Esophagus (tissue), 2 donors: ENCODE results near the gene GSAP. TPM values are rescaled to one million over a fixed set of nuclear protein-coding genes. Genes with fewer than 3 reads are reported as not detected.

Experiments used
- H3K27ac ChIP-seq, 2 donors: one replicate each; pipeline ENCODE4 v1.5.1; 2013; ENCODE audit warnings: low read depth in 2 of 2, mild to moderate bottlenecking in 2 of 2, inconsistent platforms in 1 of 2, low read length in 1 of 2, moderate library complexity in 1 of 2
- H3K27me3 ChIP-seq, 2 donors: one replicate each; pipeline ENCODE4 v1.6.1; 2013; ENCODE audit warnings: low read length in 2 of 2, control low read depth in 1 of 2, mild to moderate bottlenecking in 1 of 2; ENCODE audit not compliant: insufficient read depth in 2 of 2, control insufficient read depth in 1 of 2
- H3K36me3 ChIP-seq, 2 donors: one replicate each; pipeline ENCODE4 v1.6.1; 2013; ENCODE audit warnings: low read length in 1 of 2; ENCODE audit not compliant: control insufficient read depth in 2 of 2, insufficient read depth in 2 of 2
- H3K4me1 ChIP-seq, 2 donors: one replicate each; pipeline ENCODE4 v1.6.1; 2013; ENCODE audit warnings: low read length in 1 of 2; ENCODE audit not compliant: control insufficient read depth in 2 of 2, insufficient read depth in 2 of 2
- H3K4me3 ChIP-seq, 2 donors: one replicate each; pipeline ENCODE4 v1.5.1; 2013; ENCODE audit warnings: low read length in 2 of 2, mild to moderate bottlenecking in 2 of 2, low read depth in 1 of 2, moderate library complexity in 1 of 2
- H3K9me3 ChIP-seq, 2 donors: one replicate each; pipeline ENCODE4 v1.6.1; 2013; ENCODE audit warnings: mild to moderate bottlenecking in 2 of 2, low read depth in 1 of 2, low read length in 1 of 2, moderate library complexity in 1 of 2; ENCODE audit not compliant: control insufficient read depth in 2 of 2, insufficient read depth in 1 of 2
- whole genome bisulfite sequencing, 2 donors: extraction: QIAGEN DNeasy Blood & Tissue Kit; methylation state at CpG; one replicate each; pipeline ENCODE4 v1.1.7; 2013; 5-methylcytosine and 5-hydroxymethylcytosine counted together
- polyA plus RNA-seq, 2 donors: library from polyadenylated mRNA; stranded (reverse); fragments of 200-250 nt; gene quantifications; one replicate each; pipeline ENCODE4 v1.2.3, GENCODE V29; 2013
- donor health status: healthy with polysubstance abuse.
- donor health status: Bipolar disorder and iron deficiency.

GSAP gene
- polyA plus RNA-seq, 2 donors: 4.4 to 13.8 TPM

- Histone ChIP-seq H3K4me3 (no peak overlapping the region), H3K4me1 (peaks cover 0 to 2% of the 10 kb centered on the region in 2 donors), H3K9me3 (no peaks in the 10 kb centered on the region), H3K27me3 (no peaks in the 10 kb centered on the region), H3K27ac (no peak overlapping the region), H3K36me3 (peaks cover 3 to 4% of the 10 kb centered on the region in 2 donors)
- 40 to 49% methylated on average over 2 of the region's 2 CpGs for WGBS, 2 donors
These were observed 99.8 kb downstream of the GSAP start for GRCh38 chr7:77316219-77316978.

GRCh38 chr7:77315182-77315591 is 101.0 kb downstream of the GSAP start:
- Histone ChIP-seq H3K27me3 (no peaks in the 10 kb centered on the region), H3K4me3 (no peak overlapping the region), H3K9me3 (no peaks in the 10 kb centered on the region), H3K36me3 (peaks cover 3 to 4% of the 10 kb centered on the region in 2 donors), H3K4me1 (peaks cover 0 to 2% of the 10 kb centered on the region in 2 donors), H3K27ac (no peak overlapping the region)
- WGBS, 2 donors: 60 to 62% methylated on average over 3 of the region's 3 CpGs

DNA sequence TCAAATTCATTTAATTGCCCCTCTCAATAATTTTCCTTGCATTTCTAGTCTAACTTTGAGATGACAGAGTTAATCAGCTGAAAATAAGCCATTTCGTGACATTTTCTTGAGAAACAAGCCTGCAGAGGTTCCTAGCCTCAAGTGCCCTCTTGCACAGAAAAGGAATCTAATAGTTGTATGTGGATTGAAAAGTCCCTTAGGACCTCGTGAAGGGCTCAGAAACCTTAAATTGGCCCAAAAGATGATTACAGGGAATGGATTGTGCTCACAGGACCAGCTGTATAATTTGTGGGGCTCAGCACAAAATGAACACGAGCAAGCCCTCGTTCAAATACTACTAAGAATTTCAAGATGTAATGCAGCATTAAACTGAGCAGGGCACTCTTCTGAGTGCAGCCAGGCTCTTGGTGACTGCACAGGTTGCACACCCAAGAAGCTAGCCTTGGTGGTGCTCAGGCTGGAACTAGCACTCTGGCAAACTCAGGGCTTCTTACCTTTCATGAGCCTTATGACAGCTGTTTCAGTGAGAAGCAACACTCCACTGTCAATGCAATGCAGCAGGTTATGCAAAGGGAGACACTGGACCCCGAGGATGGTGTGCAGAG is 102.2 kb downstream of the GSAP start:
- Histone ChIP-seq H3K4me3 (no peak overlapping the region), H3K36me3 (peaks cover 3 to 4% of the 10 kb centered on the region in 2 donors), H3K27ac (no peak overlapping the region), H3K4me1 (peaks cover 4% of the 10 kb centered on the region in 2 donors), H3K27me3 (no peaks in the 10 kb centered on the region), H3K9me3 (no peaks in the 10 kb centered on the region)
- WGBS, 2 donors: 79 to 81% methylated on average over 5 of the region's 5 CpGs

- H3K27ac ChIP-seq: no peak overlapping the region
- no peaks in the 10 kb centered on the region for H3K27me3 ChIP-seq
- H3K4me1 ChIP-seq: peaks cover 5 to 6% of the 10 kb centered on the region in 2 donors
- no peak overlapping the region for H3K4me3 ChIP-seq
- no peaks in the 10 kb centered on the region for H3K9me3 ChIP-seq
- 46 to 66% methylated on average over 2 of the region's 2 CpGs for WGBS, 2 donors
- H3K36me3 ChIP-seq: peaks cover 3 to 4% of the 10 kb centered on the region in 2 donors
These were observed 103.1 kb downstream of the GSAP start for GRCh38 chr7:77313085-77313484.

GRCh38 chr7:77310982-77311381 is 105.2 kb downstream of the GSAP start:
- Histone ChIP-seq H3K36me3 (peaks cover 3 to 4% of the 10 kb centered on the region in 2 donors), H3K4me1 (peaks cover 4 to 12% of the 10 kb centered on the region in 2 donors), H3K27me3 (no peaks in the 10 kb centered on the region), H3K27ac (no peak overlapping the region), H3K4me3 (no peak overlapping the region), H3K9me3 (no peaks in the 10 kb centered on the region)
- 70 to 78% methylated on average over 5 of the region's 5 CpGs for WGBS, 2 donors

DNA sequence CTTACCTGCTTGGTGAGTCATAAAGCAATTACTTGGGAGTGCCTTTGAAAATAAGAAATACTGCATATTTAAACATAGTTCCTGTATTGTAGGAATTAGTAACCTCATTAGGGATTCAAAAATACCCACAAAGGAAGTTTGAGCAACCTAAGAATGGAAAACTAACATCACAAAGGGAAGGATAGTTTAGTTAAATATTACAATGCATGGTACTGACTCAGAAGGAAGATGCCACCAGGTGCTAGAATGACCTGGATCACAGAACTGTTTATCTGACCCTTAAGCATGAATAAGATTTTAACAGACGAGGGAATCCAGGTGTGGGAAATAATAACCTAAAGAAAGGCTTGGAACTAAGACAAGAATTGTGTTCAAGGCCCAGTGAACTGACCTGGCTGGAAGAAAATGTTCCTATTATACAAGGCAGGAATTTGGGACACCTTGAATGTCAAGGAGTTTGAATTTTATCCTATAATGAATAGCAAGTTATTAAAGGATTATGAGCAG is 106.4 kb downstream of the GSAP start:
- no peaks in the 10 kb centered on the region for H3K27me3 ChIP-seq
- WGBS, 2 donors: 37 to 65% methylated on average over 1 of the region's 1 CpG

GRCh38 chr7:77308792-77309191 is 107.4 kb downstream of the GSAP start:
- Histone ChIP-seq H3K9me3 (no peaks in the 10 kb centered on the region), H3K36me3 (peaks cover 0 to 2% of the 10 kb centered on the region in 2 donors), H3K4me1 (peaks cover 4 to 13% of the 10 kb centered on the region in 2 donors), H3K27me3 (no peaks in the 10 kb centered on the region), H3K27ac (peak overlapping the region; percentile 47 to 62), H3K4me3 (no peak overlapping the region)
- WGBS, 2 donors: 44 to 57% methylated on average over 4 of the region's 4 CpGs

More for the DNA sequence above, 106.4 kb downstream of the GSAP start:
- H3K4me3 ChIP-seq: no peak overlapping the region
- no peak overlapping the region for H3K27ac ChIP-seq
- peaks cover 3 to 4% of the 10 kb centered on the region in 2 donors for H3K36me3 ChIP-seq
- peaks cover 4 to 13% of the 10 kb centered on the region in 2 donors for H3K4me1 ChIP-seq
- no peaks in the 10 kb centered on the region for H3K9me3 ChIP-seq

DNA sequence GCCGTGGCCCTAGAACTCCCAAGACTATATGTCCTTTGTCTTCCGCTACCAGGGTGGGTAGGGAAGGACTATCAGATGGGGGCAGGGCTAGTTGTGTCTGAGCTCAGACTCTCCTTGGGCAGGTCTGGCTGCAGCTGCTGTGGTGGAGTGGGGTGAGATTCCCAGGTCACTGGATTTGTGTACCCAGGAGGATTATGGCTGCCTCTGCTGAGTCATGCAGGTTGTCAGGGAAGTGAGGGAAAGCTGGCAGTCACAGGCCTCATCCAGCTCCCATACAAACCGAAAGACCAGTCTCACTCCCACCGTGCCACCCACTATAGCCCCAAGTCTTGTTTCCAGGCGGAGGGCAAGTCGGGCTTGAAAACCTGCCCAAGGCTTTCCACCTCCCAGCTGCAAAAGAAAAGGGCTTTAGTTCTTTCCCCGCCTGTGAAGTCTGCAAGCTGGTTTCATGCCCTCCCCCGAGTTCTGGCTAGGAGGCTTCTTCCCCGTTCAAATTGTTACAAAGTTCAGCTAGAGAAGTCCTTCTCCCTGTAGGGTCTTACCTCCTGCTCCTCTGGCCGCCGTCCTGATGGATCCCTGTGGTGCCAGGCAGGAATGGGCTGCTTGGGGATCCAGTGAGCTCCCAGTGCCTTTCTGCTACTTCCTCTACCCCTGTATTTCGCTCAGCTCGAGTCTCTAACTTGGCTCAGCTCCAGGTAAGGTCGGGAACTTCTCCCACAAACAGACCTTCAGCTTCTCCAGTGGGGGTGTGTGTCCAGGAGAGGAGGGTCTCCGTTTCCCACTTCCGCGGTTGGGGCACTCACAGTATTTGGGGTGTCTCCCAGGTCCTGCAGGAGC is 109.7 kb downstream of the GSAP start:
- no peaks in the 10 kb centered on the region for H3K36me3 ChIP-seq
- H3K27ac ChIP-seq: peak overlapping the region in 1 of 2 donors; percentile 22
- H3K4me1 ChIP-seq: peaks cover 4 to 13% of the 10 kb centered on the region in 2 donors
- no peaks in the 10 kb centered on the region for H3K9me3 ChIP-seq
- H3K27me3 ChIP-seq: no peaks in the 10 kb centered on the region
- H3K4me3 ChIP-seq: no peak overlapping the region
- WGBS, 2 donors: 59 to 66% methylated on average over 17 of the region's 17 CpGs

- 97% methylated on average over 2 of the region's 2 CpGs for WGBS, 2 donors
- no peaks in the 10 kb centered on the region for H3K4me1 ChIP-seq
- H3K27me3 ChIP-seq: no peaks in the 10 kb centered on the region
- H3K36me3 ChIP-seq: peaks cover 0 to 4% of the 10 kb centered on the region in 2 donors
- no peak overlapping the region for H3K27ac ChIP-seq
- H3K9me3 ChIP-seq: peaks cover 0 to 2% of the 10 kb centered on the region in 2 donors
- no peak overlapping the region for H3K4me3 ChIP-seq
These were observed 120.6 kb downstream of the GSAP start for GRCh38 chr7:77295549-77295948.
